ENCODE measurements around the gene AGAP2. TPM values are rescaled to one million over a fixed set of nuclear protein-coding genes. Genes with fewer than 3 reads are reported as not detected.

AGAP2 gene
- total RNA-seq, 1 donor: 7.6 TPM

- Histone ChIP-seq H3K27me3 (ENCODE audit: insufficient read depth, low read length) (peaks cover 27% of the 10 kb centered on the region), H3K9me3 (ENCODE audit: low read depth, low read length) (no peaks in the 10 kb centered on the region), H3K4me3 (ENCODE audit: low read length) (no peak overlapping the region), H3K4me1 (ENCODE audit: insufficient read depth, low read length) (peaks cover 32% of the 10 kb centered on the region)
These were observed 23.0 kb upstream of the AGAP2 start for GRCh38 chr12:57761391-57761998.

GRCh38 chr12:57760347-57760982, 21.9 kb upstream of the AGAP2 start:
- Histone ChIP-seq H3K9me3 (ENCODE audit: low read depth, low read length) (no peaks in the 10 kb centered on the region), H3K27me3 (ENCODE audit: insufficient read depth, low read length) (peaks cover 17% of the 10 kb centered on the region), H3K4me1 (ENCODE audit: insufficient read depth, low read length) (peaks cover 31% of the 10 kb centered on the region), H3K4me3 (ENCODE audit: low read length) (no peak overlapping the region)

GRCh38 chr12:57759360-57759980, 20.9 kb upstream of the AGAP2 start:
- H3K27me3 ChIP-seq (ENCODE audit: insufficient read depth, low read length): peaks cover 7% of the 10 kb centered on the region
- H3K4me3 ChIP-seq (ENCODE audit: low read length): no peak overlapping the region
- no peaks in the 10 kb centered on the region for H3K9me3 ChIP-seq (ENCODE audit: low read depth, low read length)
- peaks cover 23% of the 10 kb centered on the region for H3K4me1 ChIP-seq (ENCODE audit: insufficient read depth, low read length)

GRCh38 chr12:57758552-57759359, 20.2 kb upstream of the AGAP2 start:
- Histone ChIP-seq H3K9me3 (ENCODE audit: low read depth, low read length) (no peaks in the 10 kb centered on the region), H3K4me3 (ENCODE audit: low read length) (no peak overlapping the region), H3K4me1 (ENCODE audit: insufficient read depth, low read length) (peaks cover 28% of the 10 kb centered on the region), H3K27me3 (ENCODE audit: insufficient read depth, low read length) (no peaks in the 10 kb centered on the region)

- H3K9me3 ChIP-seq (ENCODE audit: low read depth, low read length): no peaks in the 10 kb centered on the region
- H3K4me1 ChIP-seq (ENCODE audit: insufficient read depth, low read length): peaks cover 36% of the 10 kb centered on the region
- H3K4me3 ChIP-seq (ENCODE audit: low read length): no peak overlapping the region
- H3K27me3 ChIP-seq (ENCODE audit: insufficient read depth, low read length): no peaks in the 10 kb centered on the region
These were observed 19.2 kb upstream of the AGAP2 start for GRCh38 chr12:57757771-57758170.

GRCh38 chr12:57756406-57757341, 18.1 kb upstream of the AGAP2 start:
- peak overlapping the region; percentile 49 for H3K4me3 ChIP-seq (ENCODE audit: low read length)

GRCh38 chr12:57755454-57756372, 17.2 kb upstream of the AGAP2 start:
- peak overlapping the region; percentile 49 for H3K4me3 ChIP-seq (ENCODE audit: low read length)
- H3K9me3 ChIP-seq (ENCODE audit: low read depth, low read length): no peaks in the 10 kb centered on the region
- no peaks in the 10 kb centered on the region for H3K27me3 ChIP-seq (ENCODE audit: insufficient read depth, low read length)
- H3K4me1 ChIP-seq (ENCODE audit: insufficient read depth, low read length): peaks cover 55% of the 10 kb centered on the region

More at GRCh38 chr12:57756406-57757341, 18.1 kb upstream of the AGAP2 start:
- Histone ChIP-seq H3K4me1 (ENCODE audit: insufficient read depth, low read length) (peaks cover 45% of the 10 kb centered on the region), H3K9me3 (ENCODE audit: low read depth, low read length) (no peaks in the 10 kb centered on the region), H3K27me3 (ENCODE audit: insufficient read depth, low read length) (no peaks in the 10 kb centered on the region)

- Histone ChIP-seq H3K9me3 (ENCODE audit: low read depth, low read length) (no peaks in the 10 kb centered on the region), H3K4me3 (ENCODE audit: low read length) (peak overlapping the region; percentile 14), H3K4me1 (ENCODE audit: insufficient read depth, low read length) (peaks cover 57% of the 10 kb centered on the region), H3K27me3 (ENCODE audit: insufficient read depth, low read length) (no peaks in the 10 kb centered on the region)
These were observed 16.6 kb upstream of the AGAP2 start for GRCh38 chr12:57755194-57755453.

- H3K27me3 ChIP-seq (ENCODE audit: insufficient read depth, low read length): no peaks in the 10 kb centered on the region
- H3K9me3 ChIP-seq (ENCODE audit: low read depth, low read length): no peaks in the 10 kb centered on the region
- H3K4me3 ChIP-seq (ENCODE audit: low read length): peak within 1 kb of the TSS; percentile 49
- H3K4me1 ChIP-seq (ENCODE audit: insufficient read depth, low read length): peaks cover 57% of the 10 kb centered on the region
These were observed 16.1 kb upstream of the AGAP2 start, which contains the start of gene MARCHF9 for GRCh38 chr12:57754411-57755193. Gene MARCHF9 (plus strand): TSS chr12:57755103. CDS start chr12:57755529, 426 bp downstream.

- peaks cover 57% of the 10 kb centered on the region for H3K4me1 ChIP-seq (ENCODE audit: insufficient read depth, low read length)
- no peak overlapping the region for H3K4me3 ChIP-seq (ENCODE audit: low read length)
- no peaks in the 10 kb centered on the region for H3K9me3 ChIP-seq (ENCODE audit: low read depth, low read length)
- H3K27me3 ChIP-seq (ENCODE audit: insufficient read depth, low read length): no peaks in the 10 kb centered on the region
These were observed 15.3 kb upstream of the AGAP2 start for GRCh38 chr12:57753756-57754337.

GRCh38 chr12:57752668-57753000, 14.1 kb upstream of the AGAP2 start:
- peak overlapping the region; percentile 72 for H3K4me3 ChIP-seq (ENCODE audit: low read length)
- H3K27me3 ChIP-seq (ENCODE audit: insufficient read depth, low read length): no peaks in the 10 kb centered on the region
- no peaks in the 10 kb centered on the region for H3K9me3 ChIP-seq (ENCODE audit: low read depth, low read length)
- peaks cover 57% of the 10 kb centered on the region for H3K4me1 ChIP-seq (ENCODE audit: insufficient read depth, low read length)

GRCh38 chr12:57751788-57752667, 13.5 kb upstream of the AGAP2 start, which contains the start of gene CDK4:
Gene CDK4 (minus strand): TSS chr12:57752310. CDS start chr12:57751717, 593 bp downstream.
- peaks cover 53% of the 10 kb centered on the region for H3K4me1 ChIP-seq (ENCODE audit: insufficient read depth, low read length)
- no peaks in the 10 kb centered on the region for H3K27me3 ChIP-seq (ENCODE audit: insufficient read depth, low read length)
- peak within 1 kb of the TSS; percentile 72 for H3K4me3 ChIP-seq (ENCODE audit: low read length)
- no peaks in the 10 kb centered on the region for H3K9me3 ChIP-seq (ENCODE audit: low read depth, low read length)
